Activated CD4-positive, CD25-positive, alpha-beta regulatory T cell treated with anti-CD3 and anti-CD28 coated beads, Interleukin-2, amount 50 U/mL, for 24 hours (primary cell): ENCODE measurements around the gene CDH11.

ENCODE experiments used
- ATAC-seq, 2 donors: fragments of 150-1000 bp; cut with Tn5 transposase; one replicate each; pipeline ENCODE4 v1.10.0; 2021; ENCODE audit warnings: mild to moderate bottlenecking in 1 of 2, moderate library complexity in 1 of 2

CDH11 gene

DNA sequence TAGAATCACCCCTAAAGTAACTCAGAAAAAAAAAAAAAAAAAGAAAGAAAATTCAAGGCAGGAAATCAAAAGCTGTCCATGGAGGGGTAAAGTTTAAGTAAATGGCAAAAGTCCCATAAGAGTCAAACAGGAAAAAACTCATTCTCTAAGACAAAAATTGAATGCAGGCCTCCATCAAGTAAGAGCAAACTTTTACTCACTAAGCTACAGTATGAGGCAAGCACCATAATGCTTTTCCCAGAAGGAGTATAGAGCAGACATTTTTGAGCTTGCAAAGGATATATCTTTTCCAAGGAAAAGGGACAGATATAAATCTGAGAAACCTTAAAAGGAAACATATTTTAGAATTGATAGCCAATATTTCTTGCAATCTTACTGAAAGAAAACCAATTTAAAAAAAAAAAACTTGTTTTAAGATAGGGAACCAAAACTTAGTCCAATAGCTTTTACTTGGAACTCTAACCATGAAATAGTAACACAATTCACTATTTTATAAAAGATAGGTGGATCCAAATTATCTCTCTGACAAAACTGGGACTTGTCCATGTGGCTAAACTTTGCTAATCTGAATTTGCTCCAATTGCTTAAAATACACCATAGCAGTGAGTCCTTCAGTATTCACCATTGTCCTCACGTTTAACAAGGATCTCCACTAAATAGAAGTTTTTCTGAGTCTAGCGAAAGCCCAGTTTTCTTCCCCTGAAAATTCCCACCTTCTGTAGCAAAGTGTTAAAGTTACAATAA, 99.8 kb downstream of the CDH11 start:
- no peak for ATAC-seq

DNA sequence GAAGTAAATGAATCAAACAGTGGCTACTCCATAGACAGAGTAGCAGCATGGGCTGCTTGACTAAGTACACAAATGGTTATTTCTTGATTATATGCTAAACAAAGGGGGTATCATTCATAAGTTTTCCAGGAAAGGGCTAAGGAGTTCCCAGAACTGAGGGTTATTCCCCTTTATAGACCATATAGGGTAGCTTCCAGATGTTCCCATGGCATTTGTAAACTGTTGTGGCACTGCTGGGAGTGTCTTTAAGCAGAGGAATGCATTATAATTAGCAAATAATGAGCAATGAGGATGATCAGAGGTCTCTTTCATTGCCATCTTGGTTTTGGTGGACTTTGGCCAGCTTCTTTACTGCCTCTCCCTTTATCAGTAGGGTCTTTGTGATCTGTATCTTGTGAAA, 105.1 kb downstream of the CDH11 start:
- no peak for ATAC-seq

DNA sequence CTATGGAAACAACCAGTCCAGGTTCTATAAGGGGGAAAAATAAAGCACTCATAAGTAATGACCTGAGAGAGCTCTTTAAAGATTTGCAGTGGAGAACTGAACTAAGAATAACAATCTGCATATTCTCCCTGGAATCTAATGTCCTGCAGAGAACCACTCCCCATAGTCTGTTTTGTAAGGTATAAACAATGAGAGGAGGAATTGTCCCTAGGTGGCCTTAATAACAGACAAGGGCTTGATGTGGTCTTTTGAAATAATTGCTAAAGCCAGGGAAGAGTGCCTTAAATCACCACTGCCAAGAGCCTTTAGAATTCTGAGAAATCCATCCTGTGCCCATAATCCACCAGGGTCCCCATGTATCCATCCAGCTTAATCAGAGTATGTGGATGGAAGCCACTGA, 106.3 kb downstream of the CDH11 start:
- ATAC-seq: no peak

DNA sequence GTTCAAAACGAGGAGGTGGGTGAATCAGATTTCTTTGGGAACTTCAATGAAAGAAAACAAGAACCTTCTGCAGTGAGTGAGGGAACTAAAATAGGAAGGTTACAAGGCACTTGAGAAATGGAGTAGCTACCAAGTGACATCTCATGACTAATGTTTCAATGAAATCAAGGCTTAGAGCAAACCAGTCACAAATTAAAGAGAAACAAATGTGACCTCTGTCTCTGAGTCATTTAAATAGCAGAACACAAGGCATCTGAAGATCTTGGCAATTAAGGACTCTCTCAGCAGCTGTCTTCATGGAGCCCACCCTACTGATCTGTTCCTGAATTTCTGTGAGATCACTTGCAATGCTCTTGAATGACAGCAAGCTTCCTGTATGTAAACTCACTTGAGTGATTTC, 109.5 kb downstream of the CDH11 start:
- no peak for ATAC-seq

DNA sequence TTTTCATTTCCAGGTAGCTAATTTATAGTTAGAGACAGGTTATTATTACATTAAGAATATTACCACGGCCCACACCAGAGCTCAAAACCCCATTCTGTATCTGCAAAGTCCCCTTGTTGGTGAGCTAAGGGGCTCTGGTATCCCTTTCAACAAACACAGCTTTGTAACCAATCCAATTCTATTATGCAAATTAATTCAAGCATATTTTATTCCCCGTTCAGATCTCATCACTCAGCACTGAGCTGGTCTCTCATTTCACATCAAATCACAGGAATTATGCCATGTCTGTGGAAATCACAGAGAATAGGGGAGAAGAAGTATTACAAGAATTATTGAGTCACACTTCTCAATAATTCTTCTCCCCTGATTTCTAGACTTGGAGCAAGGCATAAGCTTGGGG, 111.7 kb downstream of the CDH11 start:
- ATAC-seq: no peak

DNA sequence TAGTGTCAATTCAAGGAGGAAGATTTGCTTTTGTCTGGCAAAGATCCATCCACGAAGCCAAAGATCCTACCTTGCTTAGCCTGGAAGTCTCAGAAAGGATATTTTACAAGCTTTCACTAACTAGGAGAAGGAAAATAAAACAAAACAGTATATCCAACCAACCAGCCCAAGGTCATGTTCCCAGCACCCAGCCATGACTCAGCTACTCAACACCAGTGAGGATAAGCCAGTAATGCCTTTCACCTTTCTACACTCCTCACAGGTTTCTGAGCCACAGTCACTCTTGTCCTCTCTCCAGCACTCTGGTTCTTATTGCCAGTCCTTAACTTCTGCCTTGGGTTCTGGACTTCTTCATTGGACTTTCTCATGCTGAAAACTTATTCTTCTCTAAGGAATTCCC, 116.2 kb downstream of the CDH11 start:
- no peak for ATAC-seq

DNA sequence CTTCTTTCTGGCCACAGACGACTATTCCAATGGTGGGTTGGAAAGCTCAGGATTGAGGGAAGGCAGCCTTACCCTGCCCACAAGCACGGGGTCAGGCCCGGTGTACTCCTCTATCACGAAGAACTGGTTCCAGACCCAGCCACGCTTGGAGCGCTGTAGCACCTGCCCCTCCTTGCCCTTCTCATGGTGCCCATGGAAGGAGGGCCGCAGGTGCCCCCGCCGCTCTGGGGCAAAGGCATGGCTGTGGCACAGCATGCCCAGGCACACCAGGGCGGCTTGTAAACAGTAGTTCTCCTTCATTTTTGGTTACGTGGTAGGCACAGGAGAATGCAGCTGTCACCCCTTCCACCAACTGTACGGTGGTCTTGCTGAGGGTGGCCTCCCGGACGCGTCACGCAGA, 117.3 kb downstream of the CDH11 start:
- ATAC-seq: no peak

DNA sequence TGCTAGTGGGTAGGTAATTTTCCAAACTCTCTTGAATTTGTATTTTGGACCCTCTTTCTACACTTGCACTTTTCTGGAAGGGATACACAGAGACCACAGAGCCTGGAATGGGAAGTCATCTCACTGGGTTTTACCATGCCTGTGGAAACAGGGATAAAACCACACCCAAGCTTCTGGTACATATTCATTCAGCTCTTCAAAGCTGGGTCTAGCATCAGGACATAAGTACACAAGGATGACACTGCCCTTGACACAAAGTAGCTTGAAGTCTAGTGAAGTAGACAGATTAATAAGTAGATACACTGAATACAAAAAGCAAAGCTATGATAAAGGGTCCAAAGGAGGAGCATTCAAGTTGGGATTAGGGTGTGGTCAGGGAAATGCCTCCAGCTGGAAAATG, 118.2 kb downstream of the CDH11 start:
- ATAC-seq: no peak

DNA sequence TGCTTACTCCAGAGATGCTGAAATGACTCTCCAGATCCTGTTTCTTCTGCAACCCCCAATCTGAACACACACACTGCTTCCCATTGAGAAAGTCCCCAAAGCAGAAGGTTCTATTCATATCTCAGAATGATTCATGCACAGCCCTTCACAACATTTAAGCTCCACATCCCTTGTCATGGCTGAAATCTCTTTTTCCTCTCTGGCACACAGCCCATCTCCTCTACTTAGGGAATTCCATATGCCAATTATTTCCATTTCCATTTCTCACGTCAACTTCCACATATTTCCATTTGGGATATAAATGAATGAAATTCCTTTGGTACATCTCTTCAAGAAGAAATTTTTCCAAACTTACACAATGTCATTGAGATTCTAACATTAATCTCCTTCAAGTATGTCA, 119.6 kb downstream of the CDH11 start:
- no peak for ATAC-seq

DNA sequence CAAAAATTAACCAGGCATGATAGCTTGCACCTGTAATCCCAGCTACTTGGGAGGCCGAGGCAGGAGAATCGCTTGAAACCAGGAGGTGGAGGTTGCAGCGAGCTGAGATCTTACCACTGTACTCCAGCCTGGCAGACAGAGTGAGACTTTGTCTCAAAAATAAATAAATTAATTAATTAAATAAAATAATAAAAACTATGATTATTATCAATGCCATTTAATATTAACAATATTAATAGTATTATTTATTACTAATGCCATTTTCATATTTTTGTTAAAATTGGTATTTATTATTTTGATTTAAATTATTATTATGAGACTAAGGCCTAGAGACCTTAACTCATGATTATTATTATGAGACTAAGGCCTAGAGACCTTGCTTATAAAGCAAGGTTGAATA, 121.2 kb downstream of the CDH11 start:
- no peak for ATAC-seq

DNA sequence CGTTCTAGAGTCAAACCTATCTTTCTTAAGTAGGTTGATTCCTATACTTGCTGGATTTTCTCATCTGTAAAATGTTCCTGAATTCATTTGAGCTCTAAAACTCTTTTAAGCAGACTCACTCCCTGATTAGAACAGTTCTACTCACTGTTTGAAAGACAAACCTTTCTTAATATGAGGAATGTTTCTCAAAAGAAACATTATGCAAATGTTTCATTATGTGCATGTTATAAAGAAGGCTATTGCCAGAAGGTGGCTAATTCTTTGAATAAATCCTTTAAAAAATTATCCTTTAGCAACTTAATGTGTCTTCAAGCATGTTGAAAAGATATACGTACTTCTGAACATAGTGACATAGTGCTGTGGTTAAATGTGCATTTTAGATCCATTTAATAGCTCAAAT, 124.1 kb downstream of the CDH11 start:
- ATAC-seq: no peak

DNA sequence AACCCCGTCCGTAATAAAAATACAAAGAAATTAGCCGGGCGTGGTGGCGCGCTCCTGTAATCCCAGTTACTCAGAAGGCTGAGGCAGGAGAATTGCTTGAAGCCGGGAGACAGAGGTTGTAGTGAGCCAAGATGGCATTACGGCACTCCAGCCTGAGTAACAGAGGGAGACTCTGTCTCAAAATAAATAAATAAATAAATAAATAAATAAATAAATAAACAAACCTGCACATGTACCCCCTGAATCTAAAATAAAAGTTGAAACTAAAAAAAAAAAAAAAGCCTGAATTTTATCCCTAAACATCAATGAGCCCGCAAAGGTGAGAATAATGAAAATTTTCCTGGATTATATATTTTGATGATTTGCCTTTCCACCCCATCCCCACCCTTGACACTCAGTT, 124.7 kb downstream of the CDH11 start:
- ATAC-seq: no peak

DNA sequence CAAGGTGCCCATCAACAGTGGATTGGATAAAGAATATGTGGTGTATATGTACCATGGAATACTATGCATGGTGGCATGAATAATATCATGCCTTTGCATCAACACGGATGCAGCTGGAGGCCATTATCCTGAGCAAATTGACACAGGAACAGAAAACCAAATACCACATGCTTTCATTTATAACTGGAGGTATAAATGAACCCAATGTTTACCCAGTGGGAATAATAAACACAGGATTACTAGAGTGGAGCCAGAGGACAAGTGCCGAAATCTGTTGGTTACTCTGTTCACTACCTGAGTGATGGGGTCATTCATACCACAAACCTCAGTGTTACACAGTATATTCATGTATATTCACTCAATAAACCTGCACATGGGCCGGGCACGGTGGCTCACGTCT, 125.2 kb downstream of the CDH11 start:
- no peak for ATAC-seq

DNA sequence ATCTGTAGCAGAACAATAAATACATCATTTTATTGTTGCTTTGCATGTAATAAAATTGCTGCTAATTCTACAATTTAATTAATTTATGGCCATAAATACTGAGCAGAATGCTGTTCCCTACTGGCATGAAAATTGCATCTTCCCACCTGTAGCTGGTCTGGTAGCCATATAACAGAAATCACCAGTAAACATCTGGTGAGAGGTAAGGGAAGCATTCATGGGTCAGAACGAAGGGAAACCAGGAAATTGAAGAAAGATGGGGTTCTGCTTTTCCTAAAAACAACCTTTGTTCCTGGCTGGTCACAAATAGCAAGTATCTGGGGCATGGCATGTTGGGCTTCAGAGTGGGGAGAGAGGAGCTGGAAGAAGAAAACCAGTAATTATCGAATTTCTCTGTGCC, 128.4 kb downstream of the CDH11 start:
- no peak for ATAC-seq

DNA sequence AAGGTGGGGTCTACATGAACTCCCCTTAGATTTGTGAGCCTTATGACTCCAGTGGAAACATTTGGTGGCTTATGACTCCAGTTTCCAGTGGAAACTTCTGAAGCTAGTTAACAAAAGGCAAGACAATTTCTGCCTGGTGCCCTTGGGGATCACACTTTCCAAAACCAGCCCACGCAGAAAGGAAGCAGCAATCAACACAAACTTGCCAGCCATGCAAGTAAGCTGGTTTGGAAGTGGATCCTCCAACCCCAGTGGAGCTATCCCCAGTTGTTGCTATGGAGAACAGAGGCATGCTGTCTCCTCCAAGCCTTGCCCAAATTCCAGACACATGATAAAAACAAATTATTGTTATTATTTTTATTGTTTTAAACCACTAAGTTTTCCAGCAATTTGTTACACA, 130.9 kb downstream of the CDH11 start:
- no peak for ATAC-seq

DNA sequence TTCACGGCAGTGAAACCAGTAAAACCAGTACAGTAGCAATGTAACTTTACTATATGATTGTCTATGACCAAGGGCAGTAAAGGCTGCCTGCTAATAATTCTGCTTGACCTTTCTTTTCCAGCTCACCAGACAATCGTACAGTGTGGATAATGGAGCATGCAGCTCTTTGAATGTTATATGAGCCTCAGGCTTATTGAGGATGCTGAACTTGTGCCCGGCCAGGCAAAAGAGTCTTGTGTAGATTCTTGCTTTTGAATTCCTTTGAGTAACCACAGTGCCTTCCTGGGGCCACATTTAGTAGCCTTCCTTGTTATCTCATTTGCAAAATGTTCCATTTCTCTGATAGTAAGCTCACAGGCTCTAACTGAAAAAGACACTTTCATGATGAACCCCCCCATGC, 131.8 kb downstream of the CDH11 start:
- ATAC-seq: no peak

DNA sequence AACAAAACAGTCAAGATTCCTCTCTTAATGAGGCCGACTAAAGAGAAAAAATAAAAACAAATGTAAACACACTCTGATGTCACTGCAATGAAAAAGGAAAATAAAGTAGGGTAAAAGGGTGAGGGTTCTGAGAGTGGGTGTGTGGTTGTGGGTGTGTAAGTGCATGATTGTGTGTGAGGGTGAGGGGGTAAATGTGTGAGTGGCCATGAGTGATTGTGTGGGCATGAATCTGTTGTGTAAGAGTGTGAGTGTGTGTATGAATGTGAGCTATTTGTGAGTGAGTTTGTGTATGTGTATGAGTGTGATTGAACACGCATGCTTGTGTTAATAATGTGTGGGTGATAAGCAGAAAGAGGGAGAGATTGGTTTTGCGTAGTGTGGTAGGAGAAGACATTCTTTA, 132.8 kb downstream of the CDH11 start:
- no peak for ATAC-seq

DNA sequence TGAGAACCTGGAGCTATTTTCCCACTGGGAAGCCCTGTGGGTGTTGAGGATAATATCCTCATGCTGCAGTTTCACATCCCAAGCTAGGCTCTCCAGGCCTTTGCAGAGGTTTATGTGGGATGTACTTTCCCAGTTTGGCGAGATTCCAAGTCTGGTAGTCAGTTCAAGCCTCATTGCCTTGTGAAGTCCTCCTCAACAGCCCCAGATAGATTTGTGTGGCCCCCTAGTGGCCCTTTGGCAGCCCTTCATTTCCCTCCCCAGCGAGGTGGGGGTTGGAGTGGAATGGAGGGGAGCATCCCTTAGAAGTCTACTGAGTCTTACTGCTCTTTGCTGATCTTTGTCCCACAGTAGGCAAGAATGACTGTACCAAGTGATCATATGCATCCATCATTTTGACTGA, 137.9 kb downstream of the CDH11 start:
- ATAC-seq: no peak

DNA sequence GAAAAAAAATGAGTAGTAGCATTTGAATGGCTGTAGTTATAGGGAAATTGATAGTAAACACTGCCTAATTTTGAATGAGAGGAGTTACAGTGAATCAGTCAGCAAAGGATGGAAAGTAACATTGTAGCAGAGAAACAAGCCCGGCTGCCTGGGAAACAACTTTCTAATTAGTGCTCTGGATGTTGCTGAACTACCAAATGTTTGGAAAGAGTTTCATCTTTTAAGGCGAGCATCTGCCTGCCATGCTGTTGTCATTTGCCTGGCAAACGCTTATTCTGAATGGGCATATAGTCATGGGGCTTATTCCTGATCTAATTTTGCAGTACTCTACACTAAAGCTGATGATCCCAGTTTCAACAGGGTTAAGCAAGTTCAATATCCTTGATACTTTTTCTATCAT, 138.6 kb downstream of the CDH11 start:
- ATAC-seq: no peak

DNA sequence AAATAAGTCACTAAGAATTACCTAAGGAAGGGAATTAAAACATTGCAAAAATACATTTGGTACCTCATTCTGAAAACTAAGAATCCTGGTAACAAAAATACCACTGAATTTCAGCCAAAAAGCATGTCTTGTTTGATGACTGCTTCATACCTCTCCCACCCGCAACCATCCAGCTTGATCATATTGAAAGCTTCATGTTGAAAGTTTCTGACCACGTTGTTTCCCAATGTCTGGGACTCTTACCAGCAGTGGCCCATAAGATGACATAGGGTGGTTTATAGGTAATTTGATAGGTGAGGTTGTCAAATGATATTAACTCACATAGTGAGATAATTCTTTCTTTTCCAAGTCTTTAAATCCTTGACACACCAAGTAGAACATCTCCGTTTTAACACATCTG, 139.3 kb downstream of the CDH11 start:
- no peak for ATAC-seq

DNA sequence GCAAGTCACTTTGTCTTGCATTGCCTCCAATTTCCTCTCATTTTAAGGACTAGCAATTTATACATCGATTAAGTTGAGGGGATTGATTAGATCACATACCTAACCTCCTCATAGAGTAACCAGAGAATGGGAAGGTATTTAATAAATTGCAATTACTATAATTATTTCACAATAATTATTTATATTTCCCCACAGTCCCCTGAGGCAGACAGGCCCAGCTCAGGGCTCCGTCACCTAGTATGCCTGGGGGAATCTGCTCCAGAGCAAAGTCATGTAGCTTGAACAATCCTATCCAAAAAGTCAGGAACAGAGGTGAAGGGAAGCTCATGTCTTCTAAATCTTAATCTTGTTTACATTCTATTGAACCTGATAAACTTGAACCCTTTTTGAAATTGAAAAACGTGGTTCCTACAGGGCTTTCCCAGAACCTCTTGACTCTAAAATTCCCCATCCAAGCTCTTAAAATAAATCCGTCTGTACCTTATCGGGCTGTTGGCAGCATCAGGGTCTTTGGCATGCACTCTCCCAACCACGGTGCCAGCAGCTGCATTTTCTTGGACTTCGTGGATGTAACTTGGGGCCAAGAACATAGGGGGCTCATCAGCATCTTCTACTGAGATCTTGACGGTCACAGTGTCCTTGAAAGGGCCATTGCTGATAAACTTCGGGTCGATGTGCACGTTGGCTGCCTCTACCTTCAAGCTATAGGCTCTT, 140.1 kb downstream of the CDH11 start:
- no peak for ATAC-seq

DNA sequence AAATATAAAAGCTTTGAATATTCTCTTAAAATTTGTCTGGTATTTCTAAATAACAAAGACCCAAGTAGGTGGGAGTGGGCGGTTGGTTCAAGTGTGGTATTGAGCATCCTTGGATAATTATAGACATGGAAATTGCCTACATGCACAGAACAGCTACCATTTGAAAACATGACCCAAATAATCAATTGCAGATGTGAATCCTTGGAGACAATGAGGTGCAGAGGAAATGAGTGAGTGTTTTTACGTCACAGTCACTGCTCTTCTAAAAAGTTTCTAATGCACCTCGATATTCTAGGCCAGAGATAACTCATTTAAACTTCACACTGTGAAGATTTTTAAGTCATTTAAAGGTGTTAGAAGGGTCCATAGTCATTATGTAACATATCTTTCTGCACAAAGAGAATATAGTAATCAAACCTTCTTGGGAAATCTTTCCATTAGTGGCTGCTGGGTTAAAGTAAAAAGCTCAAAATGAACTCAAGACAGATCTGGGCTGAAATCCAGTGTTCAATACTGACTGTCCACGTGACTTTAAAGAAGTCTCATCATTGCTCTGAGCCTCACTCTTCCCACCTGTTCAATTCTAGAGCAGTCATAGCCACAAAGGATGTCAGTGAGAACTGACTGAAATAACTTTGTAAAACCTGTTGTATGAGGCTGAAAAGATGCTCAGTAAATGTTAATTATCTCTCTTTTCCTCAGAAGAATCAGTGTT, 144.5 kb downstream of the CDH11 start:
- no peak for ATAC-seq

DNA sequence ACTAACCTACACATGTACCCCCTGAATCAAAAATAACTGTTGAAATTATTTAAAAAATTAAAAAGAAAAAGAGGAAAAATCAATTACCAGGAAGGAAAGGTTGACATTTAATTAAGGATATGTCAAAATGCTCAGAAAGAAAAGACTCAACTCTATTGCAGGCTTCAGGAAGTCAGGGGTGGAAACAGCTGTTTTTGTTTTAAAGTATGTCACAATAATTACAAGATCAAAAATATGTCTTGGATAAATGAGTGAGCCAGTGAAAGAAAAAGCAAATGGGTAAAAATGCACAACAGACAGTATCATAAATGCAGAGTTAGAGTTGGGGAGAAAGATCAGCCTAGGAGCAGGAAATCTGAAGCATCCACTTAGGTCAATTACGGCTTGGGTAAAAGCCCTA, 146.0 kb downstream of the CDH11 start:
- no peak for ATAC-seq

DNA sequence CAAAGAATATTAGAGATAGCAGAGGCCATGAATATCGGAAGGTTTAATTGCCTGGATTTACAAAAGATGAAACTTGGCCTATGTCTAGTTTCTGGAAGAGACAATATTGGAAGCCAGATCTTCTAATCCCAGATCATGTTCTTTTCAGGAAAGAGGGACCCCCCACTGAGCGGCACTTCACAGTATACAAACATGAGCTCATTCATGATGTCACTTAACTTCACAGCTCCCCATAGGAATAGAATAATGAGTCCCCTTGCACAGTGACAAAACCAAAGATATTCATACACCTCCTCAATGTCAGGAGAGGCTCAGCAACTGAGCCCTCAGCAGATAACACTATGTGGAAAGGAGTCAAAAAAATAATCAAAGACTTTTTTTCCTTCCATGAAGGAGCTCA, 147.5 kb downstream of the CDH11 start:
- ATAC-seq: no peak
